ENCODE measurements around the gene SLC38A9.
"Not testable (repeated sequence)": the region's sequence is repeated elsewhere in the genome, so short reads cannot be mapped to it uniquely, and the experiment has no call there.

Gene SLC38A9, protein sequence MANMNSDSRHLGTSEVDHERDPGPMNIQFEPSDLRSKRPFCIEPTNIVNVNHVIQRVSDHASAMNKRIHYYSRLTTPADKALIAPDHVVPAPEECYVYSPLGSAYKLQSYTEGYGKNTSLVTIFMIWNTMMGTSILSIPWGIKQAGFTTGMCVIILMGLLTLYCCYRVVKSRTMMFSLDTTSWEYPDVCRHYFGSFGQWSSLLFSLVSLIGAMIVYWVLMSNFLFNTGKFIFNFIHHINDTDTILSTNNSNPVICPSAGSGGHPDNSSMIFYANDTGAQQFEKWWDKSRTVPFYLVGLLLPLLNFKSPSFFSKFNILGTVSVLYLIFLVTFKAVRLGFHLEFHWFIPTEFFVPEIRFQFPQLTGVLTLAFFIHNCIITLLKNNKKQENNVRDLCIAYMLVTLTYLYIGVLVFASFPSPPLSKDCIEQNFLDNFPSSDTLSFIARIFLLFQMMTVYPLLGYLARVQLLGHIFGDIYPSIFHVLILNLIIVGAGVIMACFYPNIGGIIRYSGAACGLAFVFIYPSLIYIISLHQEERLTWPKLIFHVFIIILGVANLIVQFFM
- total RNA-seq = 12.3 to 21.9 (median 19.2) reads per million in 4 donors

DNA sequence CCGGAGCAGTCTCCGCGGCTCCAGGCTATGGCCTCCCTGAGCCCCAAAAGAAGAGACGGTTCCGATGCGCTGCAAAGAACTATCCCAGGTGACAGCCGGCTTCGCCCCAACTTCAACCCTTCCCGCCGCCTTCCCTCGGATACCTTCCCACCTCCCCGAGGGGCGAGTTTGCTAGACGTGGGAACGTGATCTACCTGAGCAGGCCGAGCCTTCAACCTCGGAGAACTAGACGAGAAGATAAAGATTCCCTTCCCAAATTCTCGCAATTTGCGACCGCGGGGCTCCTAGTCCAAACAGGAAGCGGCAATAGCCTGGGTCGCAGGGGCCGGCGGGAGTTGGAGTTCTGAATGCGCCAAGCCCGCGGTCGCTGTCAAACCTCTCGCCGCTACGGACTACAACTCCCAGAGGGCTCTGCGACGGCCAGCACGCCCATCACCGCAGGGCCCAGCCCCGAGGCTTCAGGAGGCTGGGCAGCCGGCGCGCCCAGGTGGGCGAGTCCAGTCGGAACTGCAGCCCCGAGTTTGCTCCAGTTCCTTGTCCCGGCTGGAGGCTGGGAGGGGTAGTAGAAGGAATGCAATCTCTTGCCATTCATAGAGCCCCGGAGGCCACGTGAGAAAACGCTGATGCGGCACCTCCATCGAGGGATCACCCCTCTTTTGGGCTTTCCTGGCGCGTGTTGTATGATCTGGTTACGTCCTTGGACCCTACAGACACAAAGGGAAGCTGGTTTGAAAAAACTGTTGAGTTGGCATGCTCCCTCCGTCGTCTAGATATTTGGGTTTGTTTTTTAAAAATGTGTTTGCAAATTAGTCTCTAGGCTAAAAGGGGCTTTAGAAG lies at the start of gene SLC38A9:
Gene SLC38A9, minus strand, starts transcription at position 302 of the 837 bp plus-strand sequence. CDS start 14,366 bp downstream, outside the sequence.
- peak; percentile 80 to 92 (median 90) for DNase-seq

DNA sequence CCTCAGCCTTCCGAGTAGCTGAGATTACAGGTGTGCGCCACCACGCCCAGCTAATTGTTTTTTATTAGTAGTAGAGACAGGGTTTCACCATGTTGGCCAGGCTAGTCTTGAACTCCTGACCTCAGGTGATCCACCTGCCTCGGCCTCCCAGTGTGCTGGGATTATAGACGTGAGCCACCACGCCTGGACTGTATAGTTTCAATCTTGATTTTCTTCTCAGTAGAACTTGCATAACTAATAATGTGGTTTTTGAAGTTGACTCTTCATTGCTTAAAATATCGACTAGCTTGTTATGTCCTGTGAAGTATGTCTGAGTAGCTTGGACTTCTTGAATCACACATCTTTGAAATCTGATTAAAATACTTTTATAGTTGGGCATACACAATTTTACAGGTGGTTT lies 49.6 kb upstream of the SLC38A9 start:
- DNase-seq = not testable (repeated sequence)

DNA sequence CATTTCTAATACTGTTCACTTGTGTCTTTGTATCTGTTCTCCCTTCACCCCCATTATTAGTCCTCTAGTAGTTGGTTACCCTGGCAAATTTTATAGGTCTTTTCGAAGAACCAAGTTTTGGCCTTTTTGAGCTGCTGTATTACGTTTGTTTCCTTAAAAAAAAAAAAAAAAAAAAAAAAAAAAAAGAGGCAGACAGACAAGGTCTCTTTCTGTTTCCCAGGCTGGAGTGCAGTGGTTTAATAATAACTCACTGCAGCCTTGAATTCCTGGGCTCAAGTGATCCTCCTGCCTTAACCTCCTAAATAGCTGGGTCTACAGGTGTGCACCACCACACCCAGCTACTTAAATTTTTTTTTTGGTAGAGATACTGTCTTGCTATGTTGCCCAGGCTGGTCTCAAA lies 46.6 kb upstream of the SLC38A9 start:
- DNase-seq = no peak

DNA sequence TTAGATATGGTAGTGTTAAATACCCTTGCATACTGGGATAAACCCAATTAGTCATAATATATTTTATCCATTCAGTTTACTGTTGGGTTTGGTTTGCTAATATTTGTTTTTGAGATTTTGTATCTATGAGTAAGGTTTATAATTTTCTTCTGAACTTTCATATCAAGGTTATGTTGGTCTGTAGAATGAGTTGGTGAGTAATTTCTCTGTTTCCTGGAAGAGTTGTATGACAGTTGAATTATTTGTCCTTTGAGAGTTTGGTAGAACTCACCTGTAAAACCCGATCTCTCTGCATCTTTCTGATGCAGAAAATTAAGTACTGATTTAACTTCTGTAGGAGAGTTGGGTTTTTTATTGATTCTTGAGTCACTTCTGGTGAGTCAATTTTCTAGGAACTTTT lies 46.1 kb upstream of the SLC38A9 start:
- peak in 1 of 5 donors; percentile 39 for DNase-seq

DNA sequence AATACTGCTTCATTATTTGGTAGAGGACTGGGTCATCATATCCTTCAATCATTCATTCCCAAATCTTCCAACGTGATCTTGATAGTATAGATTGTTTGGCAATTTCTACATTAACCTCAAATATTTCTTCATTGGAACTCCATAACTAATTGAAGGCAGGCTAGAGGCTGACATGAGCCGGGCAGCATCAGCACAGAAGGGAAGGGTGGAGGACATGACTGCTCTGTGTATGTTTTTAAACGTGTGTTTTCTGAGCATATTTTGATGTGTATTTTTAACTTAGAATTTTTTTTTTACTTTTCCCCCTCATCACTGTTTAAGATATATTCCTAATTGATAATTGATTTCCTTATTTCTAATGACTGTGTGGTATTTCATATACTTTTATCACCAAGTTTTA lies 38.4 kb upstream of the SLC38A9 start:
- DNase-seq = no peak

DNA sequence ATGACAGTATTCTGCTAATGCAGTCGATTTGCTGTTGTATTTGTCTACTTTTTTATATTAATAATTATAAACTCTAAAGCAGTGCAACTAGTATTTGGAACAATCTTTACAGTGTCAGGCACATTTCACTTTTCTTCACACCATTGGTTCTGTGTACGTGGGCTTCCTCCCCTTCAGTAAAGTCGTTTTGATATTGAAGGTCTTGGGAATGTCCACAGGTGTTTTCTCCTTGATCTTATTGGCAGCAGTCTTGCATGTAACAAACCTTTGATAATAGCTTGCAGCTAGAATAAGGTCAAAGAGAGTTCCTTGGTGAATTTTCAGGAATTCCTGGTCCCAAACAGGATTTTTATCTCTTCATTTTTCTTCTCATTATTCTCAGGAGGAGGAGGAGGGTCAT lies 37.9 kb upstream of the SLC38A9 start:
- no peak for DNase-seq

DNA sequence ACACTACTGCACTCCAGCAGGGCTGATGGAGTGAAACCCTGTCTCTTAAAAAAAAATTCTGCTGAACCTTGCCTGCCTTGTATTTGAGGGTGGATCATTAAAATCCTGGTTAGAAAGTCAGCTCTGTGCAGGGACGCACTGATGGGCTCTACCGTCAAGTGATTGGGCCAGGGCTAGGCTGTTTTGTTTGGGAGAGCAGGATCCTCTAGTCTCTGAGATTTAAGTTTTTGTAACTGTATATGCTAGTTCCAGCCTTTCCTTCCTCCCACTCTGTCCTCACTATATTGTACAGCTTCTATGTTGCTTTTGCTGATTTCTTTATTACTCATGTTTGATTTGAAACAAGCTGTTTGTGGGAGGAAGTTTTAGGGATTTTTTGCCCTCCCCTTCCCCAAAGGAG lies 37.3 kb upstream of the SLC38A9 start:
- DNase-seq = no peak

DNA sequence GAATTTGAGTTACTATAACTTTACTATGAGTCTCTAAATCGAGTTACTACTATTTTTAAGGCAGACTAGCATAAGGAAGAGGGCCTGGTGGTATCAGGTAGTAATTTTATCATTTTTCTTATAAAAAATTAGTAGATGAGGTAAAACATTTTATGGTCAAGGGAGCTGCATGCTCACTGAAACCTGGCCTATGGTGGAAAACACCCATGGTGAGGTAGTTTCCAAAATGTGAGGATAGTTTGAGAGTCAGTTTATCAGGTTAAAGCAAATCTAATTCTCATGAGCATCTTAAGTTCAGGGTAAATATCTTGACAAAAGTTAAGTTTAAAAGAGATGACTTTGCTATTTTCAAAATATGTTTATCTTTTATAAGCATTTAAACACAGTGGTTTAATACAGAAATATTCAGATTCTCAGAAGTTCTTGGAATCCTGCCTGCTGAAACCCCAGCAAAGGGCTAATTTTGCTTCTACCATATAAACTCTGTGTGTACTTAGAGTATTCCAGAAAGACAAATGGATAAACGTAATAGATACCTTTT lies 35.7 kb upstream of the SLC38A9 start:
- DNase-seq = no peak

DNA sequence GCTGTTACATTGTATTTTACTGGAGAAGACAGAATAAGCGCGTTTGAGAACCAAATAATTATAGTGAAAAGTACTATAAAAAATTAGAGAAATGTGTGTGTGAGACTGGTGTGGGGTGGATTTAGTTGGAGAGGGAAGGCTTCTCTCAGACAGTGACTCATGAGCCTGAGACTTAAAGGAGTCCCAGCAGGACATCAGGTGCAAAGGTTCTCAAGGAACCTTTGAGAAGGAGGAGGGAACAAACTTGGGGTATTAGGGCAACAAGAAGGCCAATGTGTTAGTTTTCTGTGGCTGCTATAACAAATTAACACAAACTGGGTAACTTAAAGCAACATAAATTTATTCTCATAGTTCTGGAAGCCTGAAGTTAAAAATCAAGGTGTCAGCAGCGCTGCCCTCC lies 30.7 kb upstream of the SLC38A9 start:
- no peak for DNase-seq

DNA sequence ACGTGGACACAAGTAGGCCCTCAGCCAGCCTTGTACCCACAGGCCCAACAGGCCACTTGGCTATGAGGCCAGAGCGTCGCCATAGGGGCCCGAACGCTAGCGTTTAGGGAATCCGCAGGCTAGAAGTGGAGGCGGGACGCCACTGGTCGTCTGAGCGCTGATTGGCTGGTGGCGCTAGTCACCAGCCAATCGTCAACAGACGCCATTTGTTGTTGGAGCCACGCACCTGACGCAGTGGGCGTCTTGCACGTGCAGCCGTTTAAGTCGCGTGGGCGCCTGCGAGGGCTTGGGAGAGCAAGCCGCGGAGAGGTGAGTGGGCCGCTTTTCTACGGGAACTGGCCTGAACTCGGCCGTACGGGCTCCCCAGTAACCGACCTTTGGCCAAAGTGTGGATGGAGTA lies 25.7 kb upstream of the SLC38A9 start, which contains the start of gene DDX4:
Gene DDX4, plus strand, starts transcription at position 269 of the 400 bp plus-strand sequence. CDS start 903 bp downstream, outside the sequence.
- no peak for DNase-seq

DNA sequence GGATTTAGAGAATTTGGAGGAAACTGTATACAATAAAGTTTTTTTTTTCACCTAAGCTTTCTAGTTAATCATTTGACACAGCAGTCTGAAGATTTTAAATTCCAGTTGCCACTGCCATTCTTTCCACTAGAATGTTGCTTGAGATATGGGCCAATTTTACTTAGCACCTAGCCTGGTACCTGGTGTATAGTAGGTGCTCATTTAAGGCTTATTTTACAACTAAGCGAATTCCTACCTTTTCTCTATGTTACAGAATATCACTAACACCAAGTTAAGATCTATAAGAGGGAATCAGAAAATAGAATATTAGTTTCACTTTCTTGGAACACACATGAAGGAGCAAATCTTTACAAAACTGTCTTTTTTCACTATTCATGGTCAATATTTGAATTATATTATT lies 22.5 kb upstream of the SLC38A9 start:
- no peak for DNase-seq

DNA sequence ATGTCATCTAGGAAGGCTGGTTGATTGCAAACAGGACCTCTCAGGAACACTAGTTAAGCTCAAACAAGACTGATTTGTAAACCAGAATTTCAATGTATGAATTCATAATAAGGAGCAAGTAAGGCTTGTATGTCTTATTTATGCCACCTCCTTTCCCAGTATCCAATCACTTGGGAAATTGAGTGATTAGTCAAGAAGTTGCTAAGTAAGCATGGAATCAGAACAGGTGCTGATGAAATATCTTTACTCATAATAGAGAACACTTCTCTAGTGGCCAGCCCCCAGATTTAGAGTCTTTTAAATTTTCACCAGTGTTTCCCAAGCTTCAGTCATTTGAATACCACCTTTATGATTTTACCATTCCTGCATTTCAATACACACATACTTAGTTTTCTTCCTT lies 20.5 kb upstream of the SLC38A9 start:
- no peak for DNase-seq

DNA sequence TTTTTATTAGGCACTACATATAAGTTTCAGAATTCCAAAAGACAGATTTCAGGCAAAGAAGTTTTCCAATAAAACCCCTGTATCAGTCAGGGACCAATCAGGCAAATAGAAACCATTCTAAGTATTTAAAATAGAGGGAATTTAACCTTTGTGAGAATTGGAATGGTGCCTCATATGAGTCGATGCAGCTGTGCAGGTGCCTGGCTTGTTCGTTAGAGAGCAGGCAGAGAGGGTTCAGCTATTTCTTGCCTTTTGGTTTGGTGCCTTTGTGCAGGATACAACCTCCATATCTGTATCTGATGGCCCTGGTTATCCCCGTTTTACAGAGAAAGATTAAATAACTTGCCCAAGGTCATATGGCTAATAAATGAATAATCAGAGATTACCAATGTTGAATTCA lies 19.7 kb upstream of the SLC38A9 start:
- no peak for DNase-seq

DNA sequence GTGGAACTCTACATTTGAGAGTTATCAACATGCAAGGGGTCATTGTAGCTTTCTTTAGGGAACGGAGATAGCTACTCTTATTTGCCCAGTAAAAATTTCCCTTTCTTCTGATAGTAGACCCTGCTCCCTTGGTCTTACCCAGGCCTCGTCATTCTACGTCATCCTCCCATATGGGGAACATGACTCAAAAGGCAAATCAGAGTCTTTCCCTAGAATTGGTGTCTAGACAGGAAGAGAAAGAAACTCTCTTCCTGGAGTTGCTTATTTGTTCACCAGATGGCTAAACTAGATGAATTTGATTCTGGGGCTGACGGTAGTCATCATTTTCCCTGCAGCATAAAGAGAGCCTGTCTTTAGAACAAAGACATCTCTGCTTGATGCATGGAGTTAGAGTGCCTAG lies 12.2 kb upstream of the SLC38A9 start:
- no peak for DNase-seq

DNA sequence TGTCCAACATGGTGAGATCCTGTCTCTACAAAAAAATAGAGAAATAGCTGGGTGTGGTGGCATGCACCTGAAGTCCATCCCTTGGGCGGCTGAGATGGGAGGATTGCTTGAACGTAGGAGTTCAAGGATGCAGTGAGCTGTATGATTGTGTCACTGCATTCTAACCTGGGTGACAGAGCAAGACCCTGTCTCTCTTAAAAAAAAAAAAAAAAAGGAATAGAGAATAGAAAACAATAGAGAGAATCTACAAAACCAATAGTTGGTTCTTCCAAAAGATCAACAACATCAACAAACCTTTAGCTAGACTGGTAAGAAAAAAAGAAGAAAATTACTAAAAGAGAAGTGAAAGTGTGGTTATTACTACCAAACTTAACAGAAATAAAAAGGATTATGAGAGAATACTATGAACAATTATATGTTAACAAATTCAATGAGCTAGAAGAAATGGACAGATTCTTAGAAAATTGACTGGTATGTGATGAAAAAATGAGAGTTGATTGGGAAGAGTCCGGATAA lies 8.1 kb upstream of the SLC38A9 start:
- no peak for DNase-seq

DNA sequence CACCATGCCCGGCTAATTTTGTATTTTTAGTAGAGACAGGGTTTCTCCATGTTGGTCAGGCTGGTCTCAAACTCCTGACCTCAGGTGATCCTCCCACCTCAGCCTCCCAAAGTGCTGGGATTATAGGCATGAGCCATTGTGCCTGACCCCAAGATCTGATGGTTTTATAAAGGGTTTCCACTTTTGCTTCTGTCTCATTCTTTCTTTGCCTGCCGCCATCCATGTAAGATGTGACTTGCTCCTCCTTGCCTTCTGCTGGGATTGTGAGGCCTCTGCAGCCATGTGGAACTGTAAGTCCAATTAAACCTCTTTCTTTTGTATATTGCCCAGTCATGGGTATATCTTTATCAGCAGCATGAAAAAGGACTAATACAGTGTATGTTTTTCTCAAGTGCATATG lies 6.9 kb upstream of the SLC38A9 start:
- DNase-seq = not testable (repeated sequence)

DNA sequence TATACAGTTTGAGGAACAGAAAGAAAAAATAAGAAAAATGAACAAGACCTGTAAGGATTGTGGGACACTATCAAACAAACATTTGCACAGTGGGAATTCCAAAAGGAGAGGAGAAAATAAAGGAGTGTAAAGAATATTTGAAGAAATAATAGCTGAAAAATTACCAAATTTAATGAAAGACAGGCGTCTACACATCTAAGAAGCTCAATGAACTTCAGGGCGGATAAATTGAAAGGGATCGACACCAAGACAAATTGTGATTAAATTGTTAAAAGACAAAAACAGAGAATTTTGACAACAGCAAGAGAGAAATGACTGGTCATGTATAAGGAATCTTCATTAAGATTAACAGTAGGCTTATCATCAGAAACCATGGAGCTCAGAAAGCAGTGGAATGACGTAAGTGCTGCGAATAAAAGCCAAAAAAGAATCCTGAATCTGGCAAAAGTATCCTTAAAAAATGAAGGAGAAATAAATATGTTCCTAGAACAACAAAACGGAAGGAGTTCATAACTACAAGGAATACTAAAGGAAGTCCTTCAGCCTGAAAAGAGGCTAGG lies 3.5 kb upstream of the SLC38A9 start:
- DNase-seq = no peak

DNA sequence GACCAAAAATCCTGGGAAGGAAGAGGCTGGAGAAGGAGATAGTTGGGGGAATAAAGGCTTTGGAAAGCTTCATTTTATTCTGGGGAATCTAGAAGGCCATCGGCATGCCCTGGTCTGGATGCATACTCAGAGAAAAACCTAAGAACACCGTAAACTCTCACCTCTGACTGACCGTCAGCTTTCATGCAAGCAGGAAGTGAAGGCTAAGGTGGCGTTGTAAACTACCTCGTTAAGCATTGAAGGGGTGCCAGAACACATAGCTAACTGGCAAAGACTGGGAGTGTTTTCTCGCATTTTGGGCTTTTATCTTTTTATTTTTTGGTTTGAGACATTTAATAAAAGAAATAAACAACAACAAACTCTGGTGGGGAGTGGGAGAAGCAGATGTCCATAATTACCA lies 2.6 kb upstream of the SLC38A9 start:
- no peak for DNase-seq

DNA sequence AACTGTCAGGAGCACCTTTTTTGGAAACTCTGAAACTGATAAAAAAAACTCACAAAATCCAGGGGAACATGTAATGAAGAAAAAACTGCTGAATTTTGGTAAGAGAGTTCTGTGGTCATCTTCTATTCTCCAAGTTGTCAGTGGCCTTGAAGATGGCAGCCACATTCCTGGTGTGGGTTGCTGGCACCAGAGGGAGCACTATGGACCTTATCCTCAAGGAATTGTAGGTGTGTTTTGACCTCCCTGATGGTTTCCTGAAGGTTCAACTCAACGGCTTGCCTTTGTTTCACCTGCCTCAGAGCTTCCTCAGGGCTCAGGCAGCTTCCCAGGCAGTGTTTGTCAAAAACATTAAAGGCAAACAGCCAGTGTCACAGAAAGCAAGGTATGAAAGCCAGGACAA lies 2.2 kb upstream of the SLC38A9 start:
- DNase-seq = no peak

DNA sequence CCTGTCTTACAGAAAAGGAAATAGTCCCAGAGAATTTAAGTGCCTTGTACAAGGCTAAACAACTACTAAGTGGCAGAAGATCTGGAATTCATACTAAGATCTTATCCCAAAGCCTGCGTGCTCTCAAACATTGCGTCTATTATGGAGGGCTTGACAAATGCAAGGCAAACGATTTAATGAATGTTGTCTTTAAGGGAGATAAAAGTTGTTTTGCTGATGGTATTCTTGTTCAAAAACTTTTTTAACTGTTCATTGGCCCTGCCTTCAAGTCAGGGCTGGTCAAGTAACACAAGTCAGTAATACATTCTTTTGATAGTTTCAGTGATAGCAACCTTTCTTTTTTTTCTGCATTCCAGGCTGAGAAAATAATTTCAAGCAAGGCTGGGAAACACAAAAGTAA lies 1.7 kb upstream of the SLC38A9 start:
- no peak for DNase-seq

DNA sequence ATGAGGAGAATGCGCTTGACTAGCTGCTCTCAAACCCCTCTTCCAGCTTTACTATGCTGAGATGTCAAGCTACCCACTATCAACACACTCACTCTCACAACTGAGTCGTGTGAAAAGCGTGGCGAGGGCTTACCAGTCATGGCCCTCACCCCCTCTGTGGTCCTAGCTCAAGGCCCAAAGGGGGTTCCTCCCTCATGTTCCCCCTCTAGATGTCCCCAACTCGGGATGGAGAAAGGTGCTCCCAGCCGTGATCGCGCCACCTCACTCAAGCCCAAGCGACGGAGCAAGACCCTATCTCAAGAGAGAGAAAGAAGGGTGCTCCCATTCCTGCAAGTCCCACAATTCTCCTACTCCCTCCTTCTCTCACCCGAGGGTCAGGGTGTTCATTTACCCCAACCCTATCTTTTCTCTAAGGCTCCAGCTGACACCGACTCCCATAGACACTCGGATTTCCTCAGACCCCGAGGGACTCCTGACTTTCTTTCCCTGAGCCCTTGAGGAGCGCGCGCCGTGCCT lies 559 bp downstream of the SLC38A9 start:
- peak in 1 of 5 donors; percentile 9 for DNase-seq

DNA sequence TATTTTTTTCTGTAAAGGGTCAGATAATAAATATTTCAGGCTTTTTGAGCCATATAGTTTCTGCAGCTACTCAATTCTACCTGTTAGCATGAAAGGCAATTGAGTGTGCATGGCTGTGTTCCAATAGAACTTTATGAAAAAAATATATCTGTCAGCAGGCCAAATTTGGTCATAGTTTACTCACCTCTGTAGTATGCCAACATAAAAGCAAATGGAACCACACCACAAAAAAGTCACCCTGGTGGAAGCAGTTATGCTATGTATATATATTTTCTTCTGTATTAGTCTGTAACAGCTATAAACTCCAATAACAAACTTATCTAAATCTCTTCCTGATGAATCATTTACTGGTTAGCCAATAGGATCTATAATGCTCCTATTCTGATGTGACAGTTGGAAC lies 3.4 kb downstream of the SLC38A9 start:
- DNase-seq = peak in 1 of 5 donors; percentile 13
